OCI-LY1 (cell line): ENCODE results near the gene QPRT.
A peak's percentile ranks its signal among the peaks of the same experiment; 100 is the strongest.

ENCODE experiments used
- H2AFZ ChIP-seq: fragments of 200-600 bp; sonication (generic), shearing (Covaris generic); 2 replicates; pipeline ENCODE4 v1.6.0; 2014; ENCODE audit warnings: antibody characterized with exemption, mild to moderate bottlenecking, low read length
- H3F3A ChIP-seq: fragments of 200-600 bp; sonication (generic), shearing (Covaris generic); 2 replicates; pipeline ENCODE4 v1.6.0; 2014; ENCODE audit warnings: mild to moderate bottlenecking, antibody characterized with exemption, low read length, moderate library complexity; ENCODE audit not compliant: insufficient read depth
- H3K27ac ChIP-seq: fragments of 200-600 bp; sonication (generic); 2 replicates; pipeline ENCODE4 v1.5.1; 2014; ENCODE audit warnings: low read length, mixed run types, mild to moderate bottlenecking, low read depth; ENCODE audit not compliant: poor library complexity, severe bottlenecking
- H3K27me3 ChIP-seq: fragments of 200-600 bp; sonication (generic); 2 replicates; pipeline ENCODE4 v1.6.0; 2014; ENCODE audit warnings: antibody characterized with exemption, mild to moderate bottlenecking, low read length, moderate library complexity; ENCODE audit not compliant: insufficient read depth
- H3K36me3 ChIP-seq: fragments of 200-600 bp; sonication (generic); 2 replicates; pipeline ENCODE4 v1.6.1; 2014; ENCODE audit warnings: mild to moderate bottlenecking, antibody characterized with exemption, low read length, moderate library complexity, mixed read lengths; ENCODE audit not compliant: insufficient read depth
- H3K4me1 ChIP-seq: fragments of 200-600 bp; sonication (generic); 2 replicates; pipeline ENCODE4 v1.5.1; 2014; ENCODE audit warnings: mild to moderate bottlenecking, low read length, moderate library complexity; ENCODE audit not compliant: insufficient read depth, severe bottlenecking
- H3K4me2 ChIP-seq: fragments of 200-600 bp; sonication (generic), shearing (Covaris generic); 2 replicates; pipeline ENCODE4 v1.6.1; 2014; ENCODE audit warnings: low read length
- H3K4me3 ChIP-seq: fragments of 200-600 bp; sonication (generic); 2 replicates; pipeline ENCODE4 v1.5.1; 2014; ENCODE audit warnings: low read length, low read depth, mild to moderate bottlenecking, mixed read lengths; ENCODE audit not compliant: poor library complexity, severe bottlenecking
- H3K79me2 ChIP-seq: fragments of 200-600 bp; shearing (Covaris generic); 2 replicates; pipeline ENCODE4 v1.6.1; 2016; ENCODE audit warnings: mixed run types, low read length, mixed read lengths; ENCODE audit not compliant: insufficient read depth
- H3K9ac ChIP-seq: fragments of 200-600 bp; sonication (generic), shearing (Covaris generic); 2 replicates; pipeline ENCODE4 v1.6.1; 2014; ENCODE audit warnings: mild to moderate bottlenecking, low read length, mixed read lengths
- H3K9me2 ChIP-seq: fragments of 200-600 bp; sonication (generic), shearing (Covaris generic); 2 replicates; pipeline ENCODE4 v1.6.1; 2014; ENCODE audit warnings: low read depth, mild to moderate bottlenecking, low read length, mixed read lengths
- H3K9me3 ChIP-seq: fragments of 200-600 bp; shearing (Covaris generic); 2 replicates; pipeline ENCODE4 v1.6.1; 2014; ENCODE audit warnings: low read length, mixed read lengths
- H4K20me1 ChIP-seq: fragments of 200-600 bp; sonication (generic), shearing (Covaris generic); 2 replicates; pipeline ENCODE4 v1.6.0; 2016; ENCODE audit warnings: mild to moderate bottlenecking, low read length; ENCODE audit not compliant: insufficient read depth
- CTCF ChIP-seq: fragments of 200-600 bp; sonication (generic), shearing (Covaris generic); IDR thresholded peaks from 2 replicates; pipeline ENCODE4 v1.5.1; 2017; ENCODE audit warnings: mild to moderate bottlenecking, antibody characterized with exemption, low read length, moderate library complexity, mixed read lengths
- EZH2 ChIP-seq: fragments of 200-600 bp; sonication (generic), shearing (Covaris generic); IDR thresholded peaks from 2 replicates; pipeline ENCODE4 v1.8.0; 2017; ENCODE audit warnings: borderline replicate concordance, mixed run types, mild to moderate bottlenecking, antibody characterized with exemption, low read length, moderate library complexity, mixed read lengths

The QPRT gene

GRCh38 chr16:29649588-29650494, 29.1 kb upstream of the QPRT start:
- Histone ChIP-seq H3K9ac (no peak overlapping the region), H3K27ac (no peak overlapping the region), H3K4me2 (no peak overlapping the region), H3K4me3 (no peak overlapping the region), H3K9me2 (no peaks in the 10 kb centered on the region), H3K4me1 (peaks cover 42% of the 10 kb centered on the region), H3K79me2 (no peaks in the 10 kb centered on the region), H3K36me3 (no peaks in the 10 kb centered on the region), H4K20me1 (no peaks in the 10 kb centered on the region), H3F3A (peaks cover 3% of the 10 kb centered on the region; the same call in 1 of the 2 replicates), H2AFZ (no peak overlapping the region), H3K9me3 (no peaks in the 10 kb centered on the region), H3K27me3 (no peaks in the 10 kb centered on the region)
- TF ChIP-seq EZH2 (no peak), CTCF (no peak)

- Histone ChIP-seq H3K27ac (no peak overlapping the region), H3K4me2 (no peak overlapping the region), H2AFZ (no peak overlapping the region), H3K9me2 (no peaks in the 10 kb centered on the region), H3K4me1 (peaks cover 33% of the 10 kb centered on the region), H4K20me1 (no peaks in the 10 kb centered on the region), H3K36me3 (no peaks in the 10 kb centered on the region), H3K27me3 (no peaks in the 10 kb centered on the region), H3K79me2 (no peaks in the 10 kb centered on the region), H3K9me3 (no peaks in the 10 kb centered on the region), H3F3A (peaks cover 3% of the 10 kb centered on the region; the same call in 1 of the 2 replicates), H3K9ac (no peak overlapping the region), H3K4me3 (no peak overlapping the region)
- TF ChIP-seq CTCF (no peak), EZH2 (no peak)
Observed at GRCh38 chr16:29650771-29651170, 28.2 kb upstream of the QPRT start.

GRCh38 chr16:29651774-29652349, 27.1 kb upstream of the QPRT start:
- no peaks in the 10 kb centered on the region for H4K20me1 ChIP-seq
- no peak for TF ChIP-seq EZH2
- TF ChIP-seq CTCF = no peak
- H3K27me3 ChIP-seq = no peaks in the 10 kb centered on the region
- H3K4me3 ChIP-seq = no peak overlapping the region
- H3K79me2 ChIP-seq = no peaks in the 10 kb centered on the region
- no peak overlapping the region for H2AFZ ChIP-seq
- peaks cover 3% of the 10 kb centered on the region; the same call in 1 of the 2 replicates for H3F3A ChIP-seq
- no peaks in the 10 kb centered on the region for H3K9me2 ChIP-seq
- no peak overlapping the region for H3K4me2 ChIP-seq
- peak overlapping the region; percentile 15 for H3K27ac ChIP-seq
- H3K9me3 ChIP-seq = no peaks in the 10 kb centered on the region
- H3K36me3 ChIP-seq = no peaks in the 10 kb centered on the region
- no peak overlapping the region for H3K9ac ChIP-seq
- H3K4me1 ChIP-seq = peaks cover 30% of the 10 kb centered on the region
